ENCODE results near the gene RPE. TPM values are rescaled to one million over a fixed set of nuclear protein-coding genes. Genes with fewer than 3 reads are reported as not detected.

Gene RPE
- total RNA-seq, 1 donor from 2014 or later, result 45.1 TPM

- TF ChIP-seq CTCF (IDR thresholded peaks at IDR 0.05), result no peak
- no peak overlapping the region for H3K27ac ChIP-seq
- ATAC-seq, result no peak
- no peak for DNase-seq
- no peaks in the 10 kb centered on the region for H3K27me3 ChIP-seq (ENCODE audit: low read depth)
- H3K4me3 ChIP-seq, result no peak overlapping the region
- intact Hi-C loops (cut with DNase I), result no loop called here
- H3K4me1 ChIP-seq, result no peaks in the 10 kb centered on the region
- H3K36me3 ChIP-seq, result peaks cover 88% of the 10 kb centered on the region
- H3K9me3 ChIP-seq, result no peaks in the 10 kb centered on the region
These were observed 20.4 kb downstream of the RPE start for GRCh38 chr2:210022824-210023223.

- H3K27me3 ChIP-seq (ENCODE audit: low read depth), result no peaks in the 10 kb centered on the region
- peaks cover 69% of the 10 kb centered on the region for H3K36me3 ChIP-seq
- no peak overlapping the region for H3K4me3 ChIP-seq
- no peak for TF ChIP-seq CTCF (IDR thresholded peaks at IDR 0.05)
- DNase-seq (no peak), ATAC-seq (no peak)
- intact Hi-C loops (cut with DNase I), result no loop called here
- H3K4me1 ChIP-seq, result no peaks in the 10 kb centered on the region
- no peaks in the 10 kb centered on the region for H3K9me3 ChIP-seq
- H3K27ac ChIP-seq, result no peak overlapping the region
These were observed 25.2 kb downstream of the RPE start for GRCh38 chr2:210027608-210028007.

GRCh38 chr2:210028178-210028577, 25.7 kb downstream of the RPE start:
- no peak for DNase-seq
- no peak for ATAC-seq
- no peaks in the 10 kb centered on the region for H3K27me3 ChIP-seq (ENCODE audit: low read depth)
- H3K36me3 ChIP-seq, result peaks cover 63% of the 10 kb centered on the region
- no peak for TF ChIP-seq CTCF (IDR thresholded peaks at IDR 0.05)
- H3K4me1 ChIP-seq, result no peaks in the 10 kb centered on the region
- H3K27ac ChIP-seq, result no peak overlapping the region
- intact Hi-C loops (cut with DNase I), result no loop called here
- no peak overlapping the region for H3K4me3 ChIP-seq
- no peaks in the 10 kb centered on the region for H3K9me3 ChIP-seq

GRCh38 chr2:210034087-210034683, 31.7 kb downstream of the RPE start:
- H3K27me3 ChIP-seq (ENCODE audit: low read depth), result no peaks in the 10 kb centered on the region
- H3K4me1 ChIP-seq, result no peaks in the 10 kb centered on the region
- TF ChIP-seq CTCF (IDR thresholded peaks at IDR 0.05), result no peak
- no peaks in the 10 kb centered on the region for H3K9me3 ChIP-seq
- H3K4me3 ChIP-seq, result no peak overlapping the region
- DNase-seq (no peak), ATAC-seq (no peak)
- H3K36me3 ChIP-seq, result peaks cover 25% of the 10 kb centered on the region
- intact Hi-C loops (cut with DNase I), result no loop called here
- no peak overlapping the region for H3K27ac ChIP-seq

- Histone ChIP-seq H3K4me1 (no peaks in the 10 kb centered on the region), H3K27ac (no peak overlapping the region), H3K36me3 (peaks cover 18% of the 10 kb centered on the region), H3K27me3 (ENCODE audit: low read depth) (no peaks in the 10 kb centered on the region), H3K9me3 (no peaks in the 10 kb centered on the region), H3K4me3 (no peak overlapping the region)
- intact Hi-C loops (cut with DNase I), result no loop called here
- ATAC-seq (no peak), DNase-seq (no peak)
- no peak for TF ChIP-seq CTCF (IDR thresholded peaks at IDR 0.05)
These were observed 33.2 kb downstream of the RPE start for GRCh38 chr2:210035679-210036078.
